HL-60/S4 (cell line): ENCODE data around the gene AGR3.
"Not testable (repeated sequence)": the region's sequence is repeated elsewhere in the genome, so short reads cannot be mapped to it uniquely, and the experiment has no call there.

ENCODE experiments used
- in situ Hi-C: fragments of 300-500 bp; cut with MboI; formaldehyde crosslinking; loops from 2 replicates; pipeline ENCODE4 v1.14.3; 2022; ENCODE audit warnings: low sequenced_read_pairs

Gene AGR3

DNA sequence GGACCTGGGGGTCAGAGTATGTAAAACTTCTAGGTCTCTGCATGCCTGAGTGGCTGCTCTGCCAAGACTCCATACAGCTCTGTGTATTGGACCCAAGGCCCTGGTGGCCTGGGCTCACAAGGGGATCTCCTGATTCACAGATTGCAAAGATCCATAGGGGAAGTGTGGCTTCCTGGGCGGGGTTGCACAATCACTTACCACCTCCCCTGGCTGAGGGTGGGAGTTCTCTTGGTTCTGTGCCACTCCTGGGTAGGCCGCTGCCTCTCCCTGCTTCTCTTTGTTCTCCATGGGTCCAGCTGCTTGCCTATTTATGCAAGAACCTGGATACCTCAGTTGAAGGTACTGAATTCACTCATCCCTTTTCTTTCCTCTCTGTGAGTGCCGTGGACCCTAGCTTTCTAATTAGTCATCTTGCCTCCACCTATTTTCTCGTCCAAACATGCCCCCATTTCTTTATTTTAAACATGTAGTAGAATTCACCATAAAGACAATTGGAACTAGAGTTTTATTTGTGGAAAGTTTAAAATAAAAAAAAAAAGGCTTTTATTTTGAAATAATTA lies 18.5 kb upstream of the AGR3 start:
- in situ Hi-C loops: no loop called here

DNA sequence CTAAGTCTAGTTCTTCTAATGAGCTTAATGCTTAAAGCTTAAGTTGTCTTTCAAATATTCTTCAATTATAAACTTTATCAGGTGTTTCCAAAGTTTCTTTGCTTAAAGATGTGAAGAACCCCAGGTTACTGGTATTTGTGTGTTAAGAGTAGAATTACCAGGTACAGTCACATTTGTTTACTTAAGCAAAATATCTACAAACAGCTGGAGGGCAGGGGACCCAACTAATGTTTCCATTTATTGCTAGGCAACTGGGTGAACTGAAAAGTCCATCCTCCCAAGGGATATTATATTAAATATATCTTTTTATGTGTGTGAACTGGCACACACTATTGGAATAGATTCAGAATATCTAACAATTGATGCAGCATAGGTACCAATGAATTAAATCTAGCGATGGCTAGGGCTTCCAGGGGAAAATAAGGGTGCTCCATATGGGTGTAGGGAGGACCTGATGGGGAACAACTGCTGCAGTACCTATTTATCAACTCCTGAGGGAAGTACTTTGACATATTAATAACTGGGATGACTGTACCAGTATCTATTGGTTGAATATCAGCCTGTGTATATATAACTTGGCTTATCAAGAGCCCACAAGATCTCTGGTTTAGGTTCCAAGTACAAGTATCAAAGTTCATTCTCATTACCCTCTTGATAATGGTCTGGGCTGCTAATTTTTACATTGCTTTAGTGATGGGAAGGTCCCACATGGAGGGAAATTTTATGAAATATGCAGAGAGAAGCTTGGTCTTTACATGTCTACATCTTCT lies 10.3 kb upstream of the AGR3 start:
- in situ Hi-C loops: no loop called here

DNA sequence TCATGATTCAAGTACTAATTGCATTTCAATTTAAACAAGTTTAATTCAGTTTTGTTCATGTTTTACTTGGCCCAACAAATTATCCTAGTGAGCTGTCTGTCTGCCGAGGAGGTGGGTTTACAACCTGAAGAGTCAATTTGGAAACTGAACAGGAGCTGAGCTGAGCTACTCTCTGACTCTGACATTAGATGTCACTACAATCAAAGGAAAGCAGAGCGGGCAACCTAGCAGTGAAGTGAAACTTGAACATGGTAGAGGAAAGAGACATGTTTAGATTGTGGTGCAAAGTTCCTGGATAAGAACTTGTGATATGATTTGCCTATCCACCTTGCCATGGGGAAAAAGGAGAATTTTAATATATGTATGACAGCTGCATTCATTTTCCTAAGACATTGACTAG lies 9.6 kb upstream of the AGR3 start:
- in situ Hi-C loops: no loop called here

DNA sequence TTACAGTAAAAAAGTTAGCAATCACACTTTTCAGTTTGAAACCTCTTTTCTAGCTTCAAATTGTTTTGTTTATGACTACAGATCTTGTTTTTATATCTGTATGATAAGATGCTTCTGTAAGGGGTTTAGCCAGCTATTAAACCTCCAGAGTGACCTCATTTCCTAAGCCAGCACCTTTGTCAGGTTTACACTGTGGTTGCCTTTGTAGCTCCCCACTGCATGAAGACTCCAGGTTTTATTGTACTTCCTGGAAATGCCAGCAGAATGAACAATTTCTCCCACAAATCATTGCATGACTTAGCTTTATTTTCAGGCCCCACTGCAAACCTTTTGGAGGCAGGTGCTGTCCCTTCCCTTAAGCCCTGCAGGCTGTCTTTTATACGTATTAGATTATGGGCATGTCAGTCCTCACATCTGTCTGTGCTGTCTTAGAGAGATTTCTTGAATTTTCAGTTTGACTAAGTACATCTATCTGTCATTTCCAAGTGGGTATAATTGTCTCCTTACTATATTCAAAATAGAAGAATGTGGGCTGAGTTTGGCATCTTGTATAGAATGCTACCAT lies 8.2 kb upstream of the AGR3 start:
- in situ Hi-C loops: no loop called here

GRCh38 chr7:16889305-16889704 lies 7.5 kb upstream of the AGR3 start:
- in situ Hi-C loops: no loop called here

GRCh38 chr7:16883918-16884317 lies 2.1 kb upstream of the AGR3 start:
- in situ Hi-C loops: no loop called here

GRCh38 chr7:16880554-16880953 lies 1.2 kb downstream of the AGR3 start:
- in situ Hi-C loops: no loop called here

DNA sequence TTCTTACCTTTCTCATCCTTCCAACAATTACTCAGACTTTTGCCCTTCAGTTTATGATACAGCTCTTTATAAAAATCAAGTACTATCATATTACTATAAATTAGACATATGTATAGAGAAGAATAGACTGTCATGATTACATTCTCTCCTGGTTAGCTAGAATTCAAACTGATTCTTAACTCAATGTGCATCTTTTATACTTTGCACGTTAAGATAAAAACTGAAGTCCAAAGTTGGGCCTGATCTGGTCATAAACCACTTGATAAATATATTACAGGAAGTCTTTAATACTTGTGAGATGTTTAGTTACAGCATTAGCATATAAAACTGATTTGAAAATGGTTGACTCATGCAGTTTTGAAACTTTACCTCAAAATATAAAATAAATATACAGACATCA lies 2.6 kb downstream of the AGR3 start:
- in situ Hi-C loops: no loop called here

GRCh38 chr7:16875861-16876260 lies 5.9 kb downstream of the AGR3 start:
- in situ Hi-C loops: no loop called here

DNA sequence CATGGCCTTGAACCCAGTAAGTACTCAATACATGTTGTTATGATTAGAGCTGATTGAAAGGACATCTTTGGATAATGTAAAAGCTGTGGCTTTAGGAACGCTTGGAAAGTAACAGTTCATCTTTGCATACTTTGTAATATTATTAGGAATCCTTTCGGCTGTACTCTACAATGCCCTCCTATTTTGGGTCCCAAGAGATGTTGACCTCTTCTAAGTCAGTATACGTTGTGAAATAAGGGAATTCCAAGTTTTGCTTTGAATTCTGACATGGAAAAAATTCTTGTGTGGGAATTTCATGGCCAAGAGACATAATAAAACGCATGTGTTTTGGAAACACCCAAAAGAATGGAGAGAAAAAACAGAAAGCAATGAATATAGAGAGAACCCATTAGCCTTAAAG lies 7.7 kb downstream of the AGR3 start:
- in situ Hi-C loops: no loop called here

DNA sequence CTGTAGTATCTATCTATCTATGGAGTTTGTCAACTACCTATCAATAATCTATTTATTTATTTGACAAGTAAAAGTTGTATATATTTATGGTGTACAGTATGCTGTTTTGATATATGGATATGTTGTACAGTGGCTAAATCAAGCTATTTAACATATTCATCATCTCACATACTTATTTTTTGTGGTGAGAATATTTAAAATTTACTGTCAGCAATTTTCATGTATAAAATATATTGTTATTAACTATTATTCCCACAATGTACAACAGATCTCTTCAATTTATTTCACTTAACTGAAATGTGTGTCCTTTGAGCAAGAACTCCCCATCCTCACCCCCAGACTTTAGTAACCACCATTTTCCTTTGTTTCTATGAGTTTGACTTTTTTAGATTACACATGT lies 14.5 kb downstream of the AGR3 start:
- in situ Hi-C loops: no loop called here

GRCh38 chr7:16853189-16853588 lies 28.6 kb downstream of the AGR3 start:
- in situ Hi-C loops: not testable (repeated sequence)

DNA sequence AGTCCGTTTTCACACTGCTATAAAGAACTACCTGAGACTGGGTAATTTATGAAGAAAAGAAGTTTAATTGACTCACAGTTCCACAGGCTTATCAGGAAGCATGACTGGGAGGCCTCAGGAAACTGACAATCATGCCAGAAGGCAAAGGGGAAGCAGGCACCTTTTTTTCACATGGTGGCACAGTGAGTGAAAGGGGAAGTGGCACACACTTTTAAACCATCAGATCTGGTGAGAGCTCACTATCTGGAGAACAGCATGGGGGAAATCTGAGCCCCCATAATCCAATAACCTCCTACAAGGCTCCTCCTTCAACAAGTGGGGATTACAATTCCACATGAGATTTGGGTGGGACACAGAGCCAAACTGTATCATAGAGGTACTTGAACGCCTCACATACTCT lies 30.0 kb downstream of the AGR3 start:
- in situ Hi-C loops: no loop called here

GRCh38 chr7:16850614-16851466 lies 30.9 kb downstream of the AGR3 start:
- in situ Hi-C loops: no loop called here

GRCh38 chr7:16849296-16850148 lies 32.3 kb downstream of the AGR3 start:
- in situ Hi-C loops: no loop called here

GRCh38 chr7:16847381-16847860 lies 34.4 kb downstream of the AGR3 start:
- in situ Hi-C loops: no loop called here

DNA sequence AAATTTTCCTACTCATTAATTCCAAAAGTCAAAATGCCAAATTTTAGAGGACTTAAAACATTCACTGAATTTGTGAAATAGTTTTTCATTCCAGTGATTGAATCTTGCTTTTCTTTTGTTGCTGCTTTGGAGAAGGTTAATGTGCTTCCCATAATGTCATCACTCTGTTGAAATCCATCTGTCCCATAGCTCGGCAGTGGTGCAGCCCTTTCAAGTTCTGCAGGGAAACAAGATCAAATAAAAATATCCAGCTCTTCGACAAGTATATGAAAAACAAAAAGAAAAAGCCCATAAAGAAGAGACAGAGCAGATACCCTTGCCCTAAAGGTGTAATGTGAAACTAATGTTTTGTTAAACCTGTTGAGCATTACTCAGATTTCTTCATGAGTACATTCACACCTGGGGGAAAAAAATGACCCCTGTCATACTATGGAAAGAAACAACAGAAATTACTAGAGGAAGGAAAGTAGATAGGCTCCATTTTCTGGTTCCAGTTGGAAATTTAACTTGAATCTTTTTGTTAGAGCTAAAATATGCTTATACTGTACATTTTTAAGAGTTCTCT lies 35.1 kb downstream of the AGR3 start:
- in situ Hi-C loops: no loop called here

DNA sequence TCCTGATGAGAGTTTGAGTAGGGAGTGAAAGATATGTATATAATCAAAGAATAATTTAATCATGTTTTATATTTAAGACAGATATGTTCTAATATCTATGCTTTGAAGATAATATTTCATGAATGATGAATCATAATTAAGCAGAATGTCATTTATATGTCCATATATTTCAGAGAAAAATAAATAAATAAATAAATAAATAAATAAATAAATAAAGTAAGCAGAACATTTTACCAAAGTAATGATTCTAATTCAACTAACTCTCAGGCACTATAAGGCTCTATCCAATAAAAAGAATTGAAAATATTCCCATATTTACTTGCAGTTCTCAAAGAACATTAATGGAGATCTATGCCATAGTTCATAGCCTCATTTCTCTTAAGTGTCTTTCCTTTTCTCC lies 36.0 kb downstream of the AGR3 start:
- in situ Hi-C loops: no loop called here

DNA sequence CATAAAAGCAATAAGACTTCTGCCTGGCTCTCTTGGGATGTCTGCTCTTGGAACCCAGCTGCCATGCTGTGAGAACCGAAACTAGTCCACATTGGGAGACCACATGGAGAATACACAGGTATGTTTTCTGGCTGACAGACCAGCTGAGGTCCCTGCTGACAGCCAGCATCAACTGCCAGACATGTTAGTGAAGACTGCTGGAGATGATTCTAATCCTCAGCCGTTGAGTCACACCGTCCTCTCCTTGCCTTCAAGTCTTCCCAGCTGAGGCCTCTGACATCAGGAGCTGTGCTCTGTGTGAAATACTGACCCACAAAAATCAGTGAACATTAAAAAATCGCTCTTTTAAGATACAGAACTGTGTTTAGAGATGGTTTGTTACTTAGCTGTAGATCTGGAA lies 40.1 kb downstream of the AGR3 start:
- in situ Hi-C loops: no loop called here

- in situ Hi-C loops: no loop called here
Observed at GRCh38 chr7:16840094-16840493, 41.7 kb downstream of the AGR3 start.
